NT2/D1 (cell line): Measurements from ENCODE around the gene FOXG1.

Source experiments
- DNase-seq: peaks from one replicate; pipeline ENCODE4 v3.0.0-alpha.2; 2011; ENCODE audit warnings: low read depth, low spot score
- H3K27me3 ChIP-seq: 2 replicates; pipeline ENCODE4 v1.6.0; 2011; ENCODE audit warnings: mild to moderate bottlenecking; ENCODE audit not compliant: insufficient read length, insufficient read depth
- H3K36me3 ChIP-seq: 2 replicates; pipeline ENCODE4 v1.6.1; 2011; ENCODE audit warnings: mild to moderate bottlenecking, low read length, mixed read lengths; ENCODE audit not compliant: insufficient read depth, insufficient read length
- H3K4me1 ChIP-seq: 2 replicates; pipeline ENCODE4 v1.5.1; 2011; ENCODE audit not compliant: insufficient read depth, insufficient read length
- H3K4me3 ChIP-seq: 2 replicates; pipeline ENCODE4 v1.5.1; 2011; ENCODE audit warnings: low read depth; ENCODE audit not compliant: insufficient read length
- H3K9ac ChIP-seq: 2 replicates; pipeline ENCODE4 v1.6.0; 2011; ENCODE audit warnings: low read depth; ENCODE audit not compliant: insufficient read length
- H3K9me3 ChIP-seq: 2 replicates; pipeline ENCODE4 v1.5.1; 2011; ENCODE audit warnings: mild to moderate bottlenecking, low read length; ENCODE audit not compliant: insufficient read depth
- SUZ12 ChIP-seq: IDR thresholded peaks from 2 replicates; pipeline ENCODE4 v1.6.1; 2011; ENCODE audit not compliant: insufficient read length, insufficient read depth; ENCODE audit errors: extremely low read depth
- YY1 ChIP-seq: IDR thresholded peaks from 2 replicates; pipeline ENCODE4 v1.6.1; 2011; ENCODE audit not compliant: insufficient read length, insufficient read depth
- ZNF274 ChIP-seq: IDR thresholded peaks from 2 replicates; pipeline ENCODE4 v1.6.1; 2011; ENCODE audit warnings: mild to moderate bottlenecking, low read depth, low read length

Gene FOXG1

GRCh38 chr14:28766469-28766955, at the start of gene FOXG1:
Gene FOXG1 (plus strand): TSS chr14:28766787. CDS start chr14:28767280, 493 bp downstream.
- H3K4me1 ChIP-seq = peaks cover 3% of the 10 kb centered on the region
- peak within 1 kb of the TSS; percentile 50 for H3K9ac ChIP-seq
- TF ChIP-seq YY1 = no peak
- H3K4me3 ChIP-seq = peak within 1 kb of the TSS; percentile 34
- peaks cover 88% of the 10 kb centered on the region for H3K27me3 ChIP-seq
- H3K9me3 ChIP-seq = no peaks in the 10 kb centered on the region
- DNase-seq = no peak
- H3K36me3 ChIP-seq = no peaks in the 10 kb centered on the region

GRCh38 chr14:28719130-28719529, 47.5 kb upstream of the FOXG1 start:
- no peak for TF ChIP-seq SUZ12
- no peak for TF ChIP-seq ZNF274
- no peak for TF ChIP-seq YY1
- Histone ChIP-seq H3K36me3 (no peaks in the 10 kb centered on the region), H3K9me3 (no peaks in the 10 kb centered on the region)

GRCh38 chr14:28731358-28731757, 35.2 kb upstream of the FOXG1 start:
- Histone ChIP-seq H3K4me3 (no peak overlapping the region), H3K27me3 (no peaks in the 10 kb centered on the region), H3K4me1 (no peaks in the 10 kb centered on the region), H3K36me3 (no peaks in the 10 kb centered on the region), H3K9ac (no peak overlapping the region), H3K9me3 (no peaks in the 10 kb centered on the region)
- no peak for DNase-seq
- TF ChIP-seq YY1 (no peak), ZNF274 (no peak), SUZ12 (no peak)

More at GRCh38 chr14:28719130-28719529, 47.5 kb upstream of the FOXG1 start:
- DNase-seq = no peak
- Histone ChIP-seq H3K9ac (no peak overlapping the region), H3K4me1 (no peaks in the 10 kb centered on the region), H3K27me3 (no peaks in the 10 kb centered on the region), H3K4me3 (no peak overlapping the region)

- no peaks in the 10 kb centered on the region for H3K36me3 ChIP-seq
- H3K4me3 ChIP-seq = no peak overlapping the region
- TF ChIP-seq ZNF274 (no peak), YY1 (no peak), SUZ12 (no peak)
- H3K9ac ChIP-seq = no peak overlapping the region
- no peaks in the 10 kb centered on the region for H3K9me3 ChIP-seq
- no peak for DNase-seq
- no peaks in the 10 kb centered on the region for H3K4me1 ChIP-seq
- no peaks in the 10 kb centered on the region for H3K27me3 ChIP-seq
Observed at GRCh38 chr14:28742171-28742846, 24.3 kb upstream of the FOXG1 start.

- Histone ChIP-seq H3K36me3 (no peaks in the 10 kb centered on the region), H3K4me3 (no peak overlapping the region), H3K9me3 (no peaks in the 10 kb centered on the region), H3K4me1 (no peaks in the 10 kb centered on the region), H3K9ac (no peak overlapping the region), H3K27me3 (no peaks in the 10 kb centered on the region)
- DNase-seq = no peak
- TF ChIP-seq ZNF274 (no peak), YY1 (no peak)
Observed at GRCh38 chr14:28744126-28744525, 22.5 kb upstream of the FOXG1 start.

- Histone ChIP-seq H3K36me3 (no peaks in the 10 kb centered on the region), H3K4me1 (no peaks in the 10 kb centered on the region), H3K9ac (no peak overlapping the region), H3K4me3 (no peak overlapping the region), H3K9me3 (no peaks in the 10 kb centered on the region), H3K27me3 (no peaks in the 10 kb centered on the region)
- TF ChIP-seq YY1 (no peak), SUZ12 (no peak), ZNF274 (no peak)
- no peak for DNase-seq
Observed at GRCh38 chr14:28745176-28745575, 21.4 kb upstream of the FOXG1 start.

GRCh38 chr14:28746247-28746646, 20.3 kb upstream of the FOXG1 start:
- H3K4me3 ChIP-seq = no peak overlapping the region
- H3K4me1 ChIP-seq = no peaks in the 10 kb centered on the region
- H3K36me3 ChIP-seq = no peaks in the 10 kb centered on the region
- no peak for DNase-seq
- no peaks in the 10 kb centered on the region for H3K27me3 ChIP-seq
- H3K9me3 ChIP-seq = no peaks in the 10 kb centered on the region
- TF ChIP-seq ZNF274 (no peak), SUZ12 (no peak), YY1 (no peak)
- no peak overlapping the region for H3K9ac ChIP-seq
